Measurements from ENCODE around the gene FKBP1A. TPM values are rescaled to one million over a fixed set of nuclear protein-coding genes. Genes with fewer than 3 reads are reported as not detected.
A peak's percentile ranks its signal among the peaks of the same experiment; 100 is the strongest.

The FKBP1A gene
- total RNA-seq, 5 donors from 2014 or later (not counting 1 experiment from before 2014, with no cell fraction given): 76.7 to 90.4 (median 79.9) TPM

DNA sequence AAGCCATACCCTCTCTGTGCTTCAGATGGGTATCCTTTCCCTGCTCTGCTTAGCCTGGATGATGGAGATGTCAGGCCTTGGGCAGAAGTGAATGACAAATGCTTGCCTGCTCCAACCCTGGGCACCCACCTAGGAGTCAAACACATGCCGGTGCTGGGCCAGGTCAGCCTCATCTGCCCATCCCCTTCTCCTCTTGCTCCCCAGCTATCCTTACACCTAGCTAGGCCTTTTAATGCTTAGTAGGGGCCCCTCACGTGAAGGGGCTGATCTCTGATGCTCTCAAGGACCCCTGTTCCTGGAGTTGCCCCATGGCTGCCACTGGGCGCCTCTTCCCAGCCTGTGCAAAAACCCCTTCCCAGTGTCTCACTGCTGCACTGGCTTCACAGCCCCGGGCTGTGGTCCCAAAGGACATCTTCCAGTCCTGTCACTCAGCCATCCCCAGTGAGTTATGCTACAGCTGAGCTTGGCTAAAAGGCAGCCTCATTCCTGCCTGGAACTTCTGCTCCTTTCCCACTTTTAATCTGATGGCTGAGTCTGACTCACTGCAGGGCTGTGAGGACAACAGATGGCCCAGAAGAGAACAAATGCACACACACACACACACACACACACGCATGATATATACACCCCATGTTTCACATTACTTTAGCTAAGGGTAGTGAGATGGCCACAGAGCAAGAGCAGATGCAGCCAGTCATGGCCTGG, 51.1 kb downstream of the FKBP1A start:
- Histone ChIP-seq H3K36me3 (ENCODE audit: control insufficient read depth in 2 of 2, extremely low read depth in 1 of 2, insufficient read depth in 1 of 2, low read length in 1 of 2) (peaks cover 0 to 2% of the 10 kb centered on the region in 2 donors), H3K4me1 (ENCODE audit: control insufficient read depth in 1 of 2, extremely low read depth in 1 of 2, insufficient read depth in 2 of 2, low read length in 2 of 2) (peaks cover 8 to 9% of the 10 kb centered on the region in 2 experiments), H3K9me3 (no peaks in the 10 kb centered on the region), H3K27ac (ENCODE audit: low read length) (no peak overlapping the region), H3K4me3 (ENCODE audit: control insufficient read depth in 1 of 2, extremely low read depth in 1 of 2, low read length in 1 of 2) (no peak overlapping the region), H3K27me3 (replicated peaks in 1 of 2; ENCODE audit: control insufficient read depth in 2 of 2, extremely low read depth in 1 of 2, insufficient read depth in 2 of 2, low read length in 1 of 2) (no peaks in the 10 kb centered on the region)
- DNase-seq: no peak
- no peak for ATAC-seq (replicated peaks in 1 of 4)
- Mint-ChIP-seq H3K4me3 (no peak overlapping the region), H3K27me3 (no peaks in the 10 kb centered on the region), H3K9me3 (peaks cover 0 to 2% (median 0%) of the 10 kb centered on the region in 3 donors), H3K27ac (no peak overlapping the region), H3K4me1 (peaks cover 25 to 31% (median 27%) of the 10 kb centered on the region in 3 donors), H3K36me3 (no peaks in the 10 kb centered on the region)
- ChIA-PET CTCF (no interaction called here), POLR2A (interaction anchor here in 1 of 2 donors (0.5 kb wide), 1 partner anchor 1323 kb away, joined by 4 read pairs; no protein-coding TSS in a partner anchor)
- 98% methylated on average over 4 of the region's 5 CpGs for WGBS (ENCODE audit: insufficient coverage)

DNA sequence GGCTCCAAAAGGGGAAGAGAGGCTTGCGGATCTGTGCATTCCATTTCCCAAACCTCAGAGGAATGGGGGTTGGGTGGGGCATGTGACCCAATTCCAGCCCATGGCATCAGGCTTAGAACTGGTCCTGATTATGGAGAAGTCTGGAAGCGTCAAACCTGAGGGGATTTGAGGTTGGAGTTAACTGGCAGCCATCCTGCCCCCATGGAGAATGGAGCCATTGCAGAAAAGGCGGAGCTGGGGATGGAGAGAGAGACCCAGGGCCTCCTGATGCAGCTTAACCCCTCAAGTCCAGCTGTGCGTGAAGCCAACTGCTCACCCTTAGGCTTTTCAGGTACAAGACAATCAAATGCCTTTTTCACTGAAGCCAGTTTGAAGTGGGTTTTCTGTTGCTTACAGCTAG, 54.1 kb downstream of the FKBP1A start:
- no peaks in the 10 kb centered on the region for H3K36me3 Mint-ChIP-seq
- Histone ChIP-seq H3K27me3 (replicated peaks in 1 of 2; ENCODE audit: control insufficient read depth in 2 of 2, extremely low read depth in 1 of 2, insufficient read depth in 2 of 2, low read length in 1 of 2) (no peaks in the 10 kb centered on the region), H3K4me1 (ENCODE audit: control insufficient read depth in 1 of 2, extremely low read depth in 1 of 2, insufficient read depth in 2 of 2, low read length in 2 of 2) (peaks cover 0 to 14% of the 10 kb centered on the region in 2 experiments), H3K4me3 (ENCODE audit: control insufficient read depth in 1 of 2, extremely low read depth in 1 of 2, low read length in 1 of 2) (no peak overlapping the region), H3K36me3 (ENCODE audit: control insufficient read depth in 2 of 2, extremely low read depth in 1 of 2, insufficient read depth in 1 of 2, low read length in 1 of 2) (peaks cover under 1 to 3% of the 10 kb centered on the region in 2 donors), H3K27ac (ENCODE audit: low read length) (no peak overlapping the region), H3K9me3 (no peaks in the 10 kb centered on the region)
- no peak overlapping the region for H3K27ac Mint-ChIP-seq
- DNase-seq: no peak
- H3K4me3 Mint-ChIP-seq: no peak overlapping the region
- ChIA-PET POLR2A (no interaction called here), CTCF (no interaction called here)
- WGBS (ENCODE audit: insufficient coverage): 92% methylated on average over 2 of the region's 4 CpGs
- no peaks in the 10 kb centered on the region for H3K9me3 Mint-ChIP-seq
- peaks cover 19 to 26% (median 22%) of the 10 kb centered on the region in 3 donors for H3K4me1 Mint-ChIP-seq
- no peaks in the 10 kb centered on the region for H3K27me3 Mint-ChIP-seq
- ATAC-seq (replicated peaks in 1 of 4): no peak

DNA sequence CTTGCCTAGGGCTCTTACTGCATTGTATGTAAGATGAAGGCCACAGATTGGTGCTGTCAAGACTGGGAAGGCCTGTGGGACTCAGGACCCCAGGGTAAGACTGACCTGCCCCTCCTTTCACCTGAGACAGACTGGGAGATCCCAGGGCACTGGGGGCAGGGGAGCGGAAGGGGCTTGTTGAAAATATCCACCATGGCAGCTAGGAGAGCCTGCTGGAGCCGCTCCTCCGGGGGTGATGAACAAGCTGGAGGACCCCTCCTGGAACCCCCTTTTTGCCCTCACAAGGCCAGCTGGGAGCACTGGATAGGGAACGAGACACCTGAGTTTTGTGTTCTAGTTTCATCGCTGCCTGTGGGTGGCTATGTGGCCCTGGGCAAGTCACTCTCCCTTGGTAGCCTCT, 54.8 kb downstream of the FKBP1A start:
- H3K4me3 ChIP-seq (ENCODE audit: control insufficient read depth in 1 of 2, extremely low read depth in 1 of 2, low read length in 1 of 2): no peak overlapping the region
- H3K4me1 ChIP-seq (ENCODE audit: control insufficient read depth in 1 of 2, extremely low read depth in 1 of 2, insufficient read depth in 2 of 2, low read length in 2 of 2): peaks cover 0 to 14% of the 10 kb centered on the region in 2 experiments
- Mint-ChIP-seq H3K27me3 (no peaks in the 10 kb centered on the region), H3K4me3 (no peak overlapping the region), H3K4me1 (peaks cover 19 to 28% (median 26%) of the 10 kb centered on the region in 3 donors), H3K27ac (no peak overlapping the region), H3K9me3 (no peaks in the 10 kb centered on the region), H3K36me3 (no peaks in the 10 kb centered on the region)
- no peaks in the 10 kb centered on the region for H3K9me3 ChIP-seq
- DNase-seq (no peak), ATAC-seq (replicated peaks in 1 of 4) (no peak)
- WGBS (ENCODE audit: insufficient coverage): 100% methylated on average over 5 of the region's 5 CpGs
- CTCF ChIA-PET: no interaction called here
- no peak overlapping the region for H3K27ac ChIP-seq (ENCODE audit: low read length)
- POLR2A ChIA-PET: no interaction called here
- no peaks in the 10 kb centered on the region for H3K27me3 ChIP-seq (replicated peaks in 1 of 2; ENCODE audit: control insufficient read depth in 2 of 2, extremely low read depth in 1 of 2, insufficient read depth in 2 of 2, low read length in 1 of 2)
- peaks cover 6 to 7% of the 10 kb centered on the region in 2 donors for H3K36me3 ChIP-seq (ENCODE audit: control insufficient read depth in 2 of 2, extremely low read depth in 1 of 2, insufficient read depth in 1 of 2, low read length in 1 of 2)

DNA sequence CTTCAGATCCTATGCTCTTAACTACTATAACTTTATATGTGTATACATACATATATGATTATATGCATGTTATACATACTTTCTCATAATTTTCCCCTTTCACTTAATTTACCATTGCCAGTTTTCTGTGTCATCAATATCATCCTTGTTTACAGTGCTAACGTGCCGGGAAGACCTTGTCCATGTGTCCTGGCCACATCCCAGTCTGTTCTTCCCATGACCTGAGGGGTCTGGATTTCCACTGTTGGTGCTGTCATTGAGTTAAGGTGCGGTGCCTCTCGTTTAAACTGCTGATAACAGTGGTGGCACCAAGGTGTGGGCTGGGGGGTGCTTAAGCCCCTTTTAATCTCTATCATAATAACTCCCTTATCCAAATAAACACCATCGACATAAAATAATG, 55.4 kb downstream of the FKBP1A start:
- DNase-seq: no peak
- H3K9me3 Mint-ChIP-seq: no peaks in the 10 kb centered on the region
- no peak for ATAC-seq (replicated peaks in 1 of 4)
- Histone ChIP-seq H3K4me3 (ENCODE audit: control insufficient read depth in 1 of 2, extremely low read depth in 1 of 2, low read length in 1 of 2) (no peak overlapping the region), H3K36me3 (ENCODE audit: control insufficient read depth in 2 of 2, extremely low read depth in 1 of 2, insufficient read depth in 1 of 2, low read length in 1 of 2) (peaks cover 6 to 13% of the 10 kb centered on the region in 2 donors), H3K27me3 (replicated peaks in 1 of 2; ENCODE audit: control insufficient read depth in 2 of 2, extremely low read depth in 1 of 2, insufficient read depth in 2 of 2, low read length in 1 of 2) (no peaks in the 10 kb centered on the region), H3K27ac (ENCODE audit: low read length) (no peak overlapping the region), H3K4me1 (ENCODE audit: control insufficient read depth in 1 of 2, extremely low read depth in 1 of 2, insufficient read depth in 2 of 2, low read length in 2 of 2) (peaks cover 0 to 14% of the 10 kb centered on the region in 2 experiments), H3K9me3 (no peaks in the 10 kb centered on the region)
- H3K27me3 Mint-ChIP-seq: no peaks in the 10 kb centered on the region
- ChIA-PET POLR2A (no interaction called here), CTCF (interaction anchor here in 1 of 2 donors (0.6 kb wide), 1 partner anchor 49 kb away, joined by 6 read pairs; no protein-coding TSS in a partner anchor)
- no peak overlapping the region for H3K27ac Mint-ChIP-seq
- peaks cover 24 to 28% (median 26%) of the 10 kb centered on the region in 3 donors for H3K4me1 Mint-ChIP-seq
- no peaks in the 10 kb centered on the region for H3K36me3 Mint-ChIP-seq
- no peak overlapping the region for H3K4me3 Mint-ChIP-seq
- no CpG with 5 or more reads among the region's 5 CpGs for WGBS (ENCODE audit: insufficient coverage)

DNA sequence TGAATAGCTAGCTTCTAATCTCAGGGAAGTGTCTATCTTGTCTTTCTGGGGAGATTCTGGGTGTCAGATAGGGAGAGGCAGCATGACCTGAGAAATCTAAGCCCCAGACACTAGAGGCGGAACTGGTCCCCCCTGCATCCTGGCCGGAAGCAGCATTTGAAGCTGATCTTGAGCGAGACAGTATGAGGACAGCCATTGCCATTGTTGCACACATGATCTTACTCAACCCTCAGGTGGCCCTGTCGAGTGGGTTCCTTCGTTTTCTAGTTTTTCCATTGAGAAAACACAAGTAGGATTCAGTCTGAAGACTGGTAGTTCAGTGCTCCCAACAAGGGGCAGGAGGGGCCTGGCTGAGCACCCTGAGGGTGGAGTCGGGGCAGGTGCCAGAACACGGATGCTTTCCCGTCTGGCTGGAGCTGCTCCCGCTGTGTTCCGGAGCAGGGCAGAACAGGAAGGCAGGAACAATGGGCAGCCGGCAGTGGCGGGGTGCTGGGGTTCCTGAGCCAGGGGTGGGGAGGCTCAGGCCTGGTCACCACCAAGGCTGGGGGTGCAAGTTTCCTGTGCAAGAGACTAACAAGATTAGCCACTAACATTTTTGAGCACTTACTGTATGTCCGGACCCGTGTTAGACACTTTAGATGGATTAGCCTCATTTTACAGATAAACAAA, 56.0 kb downstream of the FKBP1A start:
- Mint-ChIP-seq H3K4me3 (peak overlapping the region in 2 of 3 donors; percentile 37 to 60), H3K27me3 (no peaks in the 10 kb centered on the region), H3K36me3 (peaks cover 4% of the 10 kb centered on the region), H3K9me3 (no peaks in the 10 kb centered on the region), H3K4me1 (peaks cover 25 to 33% (median 26%) of the 10 kb centered on the region in 3 donors), H3K27ac (peak overlapping the region; percentile 37 to 82)
- POLR2A ChIA-PET: no interaction called here
- Histone ChIP-seq H3K27me3 (replicated peaks in 1 of 2; ENCODE audit: control insufficient read depth in 2 of 2, extremely low read depth in 1 of 2, insufficient read depth in 2 of 2, low read length in 1 of 2) (no peaks in the 10 kb centered on the region), H3K27ac (ENCODE audit: low read length) (no peak overlapping the region), H3K9me3 (no peaks in the 10 kb centered on the region), H3K4me3 (ENCODE audit: control insufficient read depth in 1 of 2, extremely low read depth in 1 of 2, low read length in 1 of 2) (no peak overlapping the region), H3K4me1 (ENCODE audit: control insufficient read depth in 1 of 2, extremely low read depth in 1 of 2, insufficient read depth in 2 of 2, low read length in 2 of 2) (peaks cover 0 to 14% of the 10 kb centered on the region in 2 experiments), H3K36me3 (ENCODE audit: control insufficient read depth in 2 of 2, extremely low read depth in 1 of 2, insufficient read depth in 1 of 2, low read length in 1 of 2) (peaks cover 6 to 13% of the 10 kb centered on the region in 2 donors)
- CTCF ChIA-PET: no interaction called here
- ATAC-seq (replicated peaks in 1 of 4) (peak; percentile 50 to 83 (median 74)), DNase-seq (peak in 11 of 35 experiments; percentile 9 to 33 (median 21))
- WGBS (ENCODE audit: insufficient coverage): 73% methylated on average over 12 of the region's 14 CpGs

DNA sequence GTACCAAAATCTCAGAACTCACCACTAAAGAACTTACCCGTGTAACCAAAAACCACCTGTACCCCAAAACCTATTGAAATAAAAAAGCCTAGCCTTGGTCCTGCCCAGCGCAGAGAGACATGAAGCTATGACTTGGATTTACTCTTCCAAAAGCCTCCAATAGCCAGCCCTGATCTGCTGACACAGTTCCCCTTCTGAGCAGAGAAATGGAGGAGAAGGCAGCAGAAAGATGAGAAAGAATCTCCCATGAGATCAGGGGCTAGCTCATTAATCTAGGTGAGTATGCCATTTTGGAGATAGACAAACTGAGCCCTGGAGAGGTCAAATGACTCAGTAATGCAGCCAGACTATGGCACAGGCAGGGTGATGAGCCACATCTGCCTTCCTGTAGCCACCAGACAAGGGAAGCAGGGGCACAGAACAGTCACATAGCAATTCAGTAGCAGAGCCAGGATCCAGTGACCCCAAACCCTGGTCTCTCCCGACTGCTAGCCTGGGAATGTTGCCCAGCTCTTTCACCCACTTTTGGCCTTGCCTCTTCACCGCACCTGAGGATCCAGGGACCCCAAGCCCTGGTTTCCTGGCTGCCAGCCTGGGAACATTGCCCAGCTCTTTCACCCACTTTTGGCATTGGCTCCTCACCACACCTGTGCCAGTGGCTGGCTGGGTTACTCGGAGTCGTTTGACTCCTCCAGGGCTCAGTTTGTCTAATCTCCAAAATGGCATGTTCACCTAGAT, 56.7 kb downstream of the FKBP1A start:
- peak overlapping the region; percentile 37 to 82 for H3K27ac Mint-ChIP-seq
- no peak for DNase-seq
- no peak for ATAC-seq (replicated peaks in 1 of 4)
- no peaks in the 10 kb centered on the region for H3K9me3 Mint-ChIP-seq
- Histone ChIP-seq H3K9me3 (no peaks in the 10 kb centered on the region), H3K4me3 (ENCODE audit: control insufficient read depth in 1 of 2, extremely low read depth in 1 of 2, low read length in 1 of 2) (no peak overlapping the region), H3K27ac (ENCODE audit: low read length) (no peak overlapping the region), H3K27me3 (replicated peaks in 1 of 2; ENCODE audit: control insufficient read depth in 2 of 2, extremely low read depth in 1 of 2, insufficient read depth in 2 of 2, low read length in 1 of 2) (no peaks in the 10 kb centered on the region), H3K36me3 (ENCODE audit: control insufficient read depth in 2 of 2, extremely low read depth in 1 of 2, insufficient read depth in 1 of 2, low read length in 1 of 2) (peaks cover 6 to 13% of the 10 kb centered on the region in 2 donors), H3K4me1 (ENCODE audit: control insufficient read depth in 1 of 2, extremely low read depth in 1 of 2, insufficient read depth in 2 of 2, low read length in 2 of 2) (peaks cover 0 to 14% of the 10 kb centered on the region in 2 experiments)
- H3K36me3 Mint-ChIP-seq: peaks cover 8% of the 10 kb centered on the region
- H3K4me1 Mint-ChIP-seq: peaks cover 29 to 40% (median 30%) of the 10 kb centered on the region in 3 donors
- 95% methylated on average over 2 of the region's 6 CpGs for WGBS (ENCODE audit: insufficient coverage)
- POLR2A ChIA-PET: interaction anchor here in 1 of 2 donors (0.6 kb wide), 1 partner anchor 57 kb away, joined by 3 read pairs; no protein-coding TSS in a partner anchor
- peak overlapping the region in 1 of 3 donors; percentile 60 for H3K4me3 Mint-ChIP-seq
- H3K27me3 Mint-ChIP-seq: no peaks in the 10 kb centered on the region
- CTCF ChIA-PET: no interaction called here
